Measurements from ENCODE around the gene DLX5.

Gene DLX5

DNA sequence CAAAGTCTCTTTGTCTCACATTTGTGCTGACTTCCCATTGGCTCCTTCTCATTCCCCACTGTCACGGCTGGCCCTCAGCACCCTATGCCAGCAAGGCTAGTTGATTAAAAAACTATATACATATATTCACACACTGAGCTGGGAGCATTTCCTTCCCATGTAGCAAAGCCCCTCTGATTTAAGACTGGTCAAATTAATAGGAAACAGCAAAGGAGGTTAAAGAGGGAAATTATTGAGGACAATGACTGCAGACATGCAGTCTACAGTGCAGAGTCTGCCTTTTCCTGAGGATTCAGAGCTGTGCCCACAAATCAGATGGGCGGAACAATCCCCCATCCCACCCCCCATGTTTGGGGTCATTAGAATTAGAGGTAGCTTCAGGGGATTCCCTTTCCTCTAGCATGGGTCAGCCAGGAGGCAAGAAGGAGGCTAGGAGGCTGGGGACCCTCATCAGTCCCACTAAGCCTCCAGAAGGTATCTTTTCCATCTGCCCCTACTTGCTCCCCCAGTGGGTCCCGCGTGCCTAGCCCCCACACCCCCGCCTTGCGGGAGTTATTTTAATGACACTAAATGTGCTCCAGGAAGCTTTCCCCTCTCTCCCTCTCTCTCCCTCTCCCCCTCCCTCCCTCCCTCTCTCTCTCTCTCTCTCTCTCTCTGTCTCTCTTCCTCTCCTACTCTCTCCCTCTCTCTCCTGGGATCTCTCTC is 29.1 kb downstream of the DLX5 start:
- POLR2A ChIA-PET (ENCODE audit: low non-redundant PET) = no interaction called here
- CTCF ChIA-PET = no interaction called here
- no peak for DNase-seq (ENCODE audit: low spot score)

GRCh38 chr7:96993980-96994379 is 30.7 kb downstream of the DLX5 start:
- POLR2A ChIA-PET (ENCODE audit: low non-redundant PET) = no interaction called here
- no peak overlapping the region for H3K27ac ChIP-seq
- no peak for DNase-seq (ENCODE audit: low spot score)
- TF ChIP-seq CTCF (conservative IDR thresholded peaks at IDR 0.05; ENCODE audit: low read depth) = no peak
- CTCF ChIA-PET = interaction anchor here (0.7 kb wide), 1 partner anchor 282 kb away, joined by 4 read pairs; no protein-coding TSS in a partner anchor

More for the DNA sequence above, 29.1 kb downstream of the DLX5 start:
- no peak for TF ChIP-seq CTCF (conservative IDR thresholded peaks at IDR 0.05; ENCODE audit: low read depth)
- no peak overlapping the region for H3K27ac ChIP-seq

- ChIA-PET POLR2A (ENCODE audit: low non-redundant PET) (no interaction called here), CTCF (no interaction called here)
- H3K27ac ChIP-seq = no peak overlapping the region
- no peak for TF ChIP-seq CTCF (conservative IDR thresholded peaks at IDR 0.05; ENCODE audit: low read depth)
- DNase-seq (ENCODE audit: low spot score) = no peak
Observed at GRCh38 chr7:96993094-96993865, 31.4 kb downstream of the DLX5 start.

DNA sequence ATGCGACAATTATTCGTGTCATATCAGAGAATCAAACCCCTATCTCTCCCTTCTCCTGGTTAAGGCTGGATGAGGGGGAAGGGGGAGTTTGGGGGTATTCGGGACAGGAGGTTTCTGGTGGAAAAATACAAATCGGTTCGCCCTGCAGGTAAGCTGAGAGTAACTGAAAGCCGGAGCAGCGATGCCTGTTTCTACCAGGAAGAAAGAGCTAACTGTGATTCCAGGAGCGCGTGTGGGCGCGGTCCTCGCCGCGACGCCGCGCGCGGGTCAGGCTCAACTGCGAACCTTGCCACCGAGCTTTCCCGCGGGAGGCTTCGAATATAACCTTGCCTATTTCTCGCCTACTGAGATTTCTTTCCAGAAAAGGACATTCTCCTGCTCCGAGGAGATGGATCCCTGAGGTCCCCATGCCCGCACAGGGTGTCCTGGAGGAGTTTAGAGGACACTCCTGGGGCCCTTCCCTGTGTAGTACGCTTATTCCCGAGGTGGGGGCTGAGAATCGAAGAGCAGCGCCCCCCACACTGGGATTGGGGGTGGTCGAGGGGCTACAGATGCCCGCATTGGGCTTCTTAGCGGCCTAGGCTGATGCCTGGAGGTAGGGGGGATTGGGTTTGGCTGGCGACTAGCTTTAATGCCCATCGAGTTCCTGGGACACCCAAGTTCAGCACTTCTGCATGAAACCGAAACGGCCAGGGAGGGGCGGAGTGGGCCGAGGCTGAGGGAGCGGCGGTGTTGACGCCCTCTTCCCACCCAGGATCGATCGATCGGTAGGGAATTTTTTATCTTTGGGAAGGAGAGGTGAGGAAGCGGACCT is 32.2 kb downstream of the DLX5 start:
- no peak for DNase-seq (ENCODE audit: low spot score)
- no peak overlapping the region for H3K27ac ChIP-seq
- TF ChIP-seq CTCF (conservative IDR thresholded peaks at IDR 0.05; ENCODE audit: low read depth) = no peak
- ChIA-PET POLR2A (ENCODE audit: low non-redundant PET) (no interaction called here), CTCF (interaction anchor here (0.7 kb wide), 1 partner anchor 311 kb away, joined by 4 read pairs; no protein-coding TSS in a partner anchor)

- H3K27ac ChIP-seq = no peak overlapping the region
- no peak for TF ChIP-seq CTCF (conservative IDR thresholded peaks at IDR 0.05; ENCODE audit: low read depth)
- CTCF ChIA-PET = interaction anchor here (0.7 kb wide), 1 partner anchor 310 kb away, joined by 4 read pairs; no protein-coding TSS in a partner anchor
- POLR2A ChIA-PET (ENCODE audit: low non-redundant PET) = no interaction called here
- no peak for DNase-seq (ENCODE audit: low spot score)
Observed at GRCh38 chr7:96991546-96992191, 33.0 kb downstream of the DLX5 start.

All from RWPE1 (cell line).